AG04450 (cell line): ENCODE data around the gene KANSL1. TPM values are rescaled to one million over a fixed set of nuclear protein-coding genes. Genes with fewer than 3 reads are reported as not detected.

Experiments used
- CTCF ChIA-PET: fragments of 300-600, 350-600 bp; formaldehyde crosslinking; extraction: SDS; loops from one replicate; lab custom pipeline; 2022; ENCODE audit warnings: antibody characterized with exemption, inconsistent platforms; lab: Charles Lee
- POLR2A ChIA-PET: fragments of 350-600 bp; formaldehyde crosslinking; extraction: SDS; loops from one replicate; lab custom pipeline; 2021; ENCODE audit warnings: antibody characterized with exemption, inconsistent platforms; lab: Yijun Ruan, JAX
- DNase-seq: peaks from one replicate; pipeline ENCODE4 v3.0.0-alpha.2; 2011; ENCODE audit warnings: low read depth, low spot score
- H3K27ac ChIP-seq: one replicate; pipeline ENCODE4 v1.5.1; 2012; ENCODE audit warnings: low read depth, low read length, control low read depth
- H3K27me3 ChIP-seq: one replicate; pipeline ENCODE4 v1.6.0; 2012; ENCODE audit warnings: low read length; ENCODE audit not compliant: control insufficient read depth, insufficient read depth
- H3K4me3 ChIP-seq: 2 replicates; pipeline ENCODE4 v1.5.1; 2011; ENCODE audit warnings: mild to moderate bottlenecking, low read depth, low read length, control low read depth
- H3K9me3 ChIP-seq: 2 replicates; pipeline ENCODE4 v1.5.1; 2012; ENCODE audit warnings: low read length; ENCODE audit not compliant: control insufficient read depth, insufficient read depth
- polyA plus RNA-seq: library from polyadenylated mRNA; depleted of rRNA; stranded (reverse); fragments of >200 nt; gene quantifications from 2 replicates; pipeline ENCODE4 v1.2.3, GENCODE V29; 2011
- TF ChIP-seq, protein P1 (sequence below): IDR thresholded peaks from 2 replicates; pipeline ENCODE4 v1.5.1; 2011; ENCODE audit warnings: low read depth, low read length, control low read depth, inconsistent platforms

Gene KANSL1
- polyA plus RNA-seq, 1 experiment: 15.6 TPM

DNA sequence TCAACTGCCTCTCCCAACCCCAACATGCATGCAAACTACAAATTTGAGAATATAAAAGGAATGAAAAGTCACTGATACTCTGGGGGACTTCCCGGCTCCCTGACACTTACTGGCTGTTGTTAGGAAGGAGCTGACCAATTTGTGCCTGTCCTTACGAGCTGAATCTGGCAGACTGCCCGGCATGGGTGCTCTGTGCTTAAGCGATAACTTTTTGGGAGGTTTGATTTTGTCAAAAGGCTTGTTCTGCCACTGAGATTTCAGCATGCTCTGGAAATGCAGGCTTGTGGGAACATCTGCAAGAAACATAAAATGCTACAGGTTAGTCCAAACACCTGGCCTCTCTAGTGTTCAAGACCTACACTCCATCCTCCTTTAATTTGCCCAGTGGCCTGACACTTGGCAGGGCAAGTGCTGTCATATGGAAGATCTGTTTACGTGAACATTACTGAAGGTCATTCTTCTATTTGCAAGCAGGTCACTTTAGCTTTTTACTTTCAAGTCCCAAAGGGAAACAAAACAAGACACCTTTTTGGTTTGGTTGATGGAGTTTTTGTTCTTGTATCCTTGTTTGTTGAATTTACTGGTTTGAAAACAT, 153.5 kb downstream of the KANSL1 start:
- CTCF ChIA-PET: interaction anchor here (0.7 to 9.5 kb wide), 4 partner anchors 11 to 173 kb away, joined by 3 to 127 read pairs (median 18); partner anchors contain the start of gene KANSL1
- no peaks in the 10 kb centered on the region for H3K27me3 ChIP-seq
- H3K27ac ChIP-seq: no peak overlapping the region
- H3K9me3 ChIP-seq: no peaks in the 10 kb centered on the region
- TF ChIP-seq, protein P1, sequence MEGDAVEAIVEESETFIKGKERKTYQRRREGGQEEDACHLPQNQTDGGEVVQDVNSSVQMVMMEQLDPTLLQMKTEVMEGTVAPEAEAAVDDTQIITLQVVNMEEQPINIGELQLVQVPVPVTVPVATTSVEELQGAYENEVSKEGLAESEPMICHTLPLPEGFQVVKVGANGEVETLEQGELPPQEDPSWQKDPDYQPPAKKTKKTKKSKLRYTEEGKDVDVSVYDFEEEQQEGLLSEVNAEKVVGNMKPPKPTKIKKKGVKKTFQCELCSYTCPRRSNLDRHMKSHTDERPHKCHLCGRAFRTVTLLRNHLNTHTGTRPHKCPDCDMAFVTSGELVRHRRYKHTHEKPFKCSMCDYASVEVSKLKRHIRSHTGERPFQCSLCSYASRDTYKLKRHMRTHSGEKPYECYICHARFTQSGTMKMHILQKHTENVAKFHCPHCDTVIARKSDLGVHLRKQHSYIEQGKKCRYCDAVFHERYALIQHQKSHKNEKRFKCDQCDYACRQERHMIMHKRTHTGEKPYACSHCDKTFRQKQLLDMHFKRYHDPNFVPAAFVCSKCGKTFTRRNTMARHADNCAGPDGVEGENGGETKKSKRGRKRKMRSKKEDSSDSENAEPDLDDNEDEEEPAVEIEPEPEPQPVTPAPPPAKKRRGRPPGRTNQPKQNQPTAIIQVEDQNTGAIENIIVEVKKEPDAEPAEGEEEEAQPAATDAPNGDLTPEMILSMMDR: no peak
- H3K4me3 ChIP-seq: no peak overlapping the region
- POLR2A ChIA-PET: no interaction called here
- no peak for DNase-seq

DNA sequence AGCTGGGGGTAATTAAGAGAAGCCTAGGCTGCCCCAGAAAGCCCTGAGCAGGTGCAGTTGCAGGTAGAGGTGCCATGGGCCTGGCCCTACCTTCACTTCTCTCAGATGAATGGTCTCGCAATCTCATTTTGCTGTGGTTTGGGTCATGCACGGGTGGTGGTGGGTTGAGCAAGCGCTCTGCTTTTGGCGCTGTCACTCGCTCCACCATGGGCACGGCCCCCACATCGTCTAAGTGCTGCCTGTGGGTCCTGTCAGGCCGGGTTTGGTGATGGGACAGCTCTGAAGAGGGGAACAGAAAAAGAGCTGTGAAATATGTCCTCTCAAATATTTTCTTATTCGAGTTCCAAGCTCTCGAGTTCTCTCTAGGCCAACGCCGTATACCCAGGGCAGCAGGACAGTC, 154.3 kb downstream of the KANSL1 start:
- H3K27me3 ChIP-seq: no peaks in the 10 kb centered on the region
- ChIA-PET CTCF (interaction anchor here (0.7 to 9.5 kb wide), 4 partner anchors 37 to 173 kb away, joined by 3 to 127 read pairs (median 18); partner anchors contain the start of gene KANSL1), POLR2A (no interaction called here)
- H3K9me3 ChIP-seq: no peaks in the 10 kb centered on the region
- no peak overlapping the region for H3K27ac ChIP-seq
- TF ChIP-seq, protein P1: no peak
- H3K4me3 ChIP-seq: no peak overlapping the region
- no peak for DNase-seq

DNA sequence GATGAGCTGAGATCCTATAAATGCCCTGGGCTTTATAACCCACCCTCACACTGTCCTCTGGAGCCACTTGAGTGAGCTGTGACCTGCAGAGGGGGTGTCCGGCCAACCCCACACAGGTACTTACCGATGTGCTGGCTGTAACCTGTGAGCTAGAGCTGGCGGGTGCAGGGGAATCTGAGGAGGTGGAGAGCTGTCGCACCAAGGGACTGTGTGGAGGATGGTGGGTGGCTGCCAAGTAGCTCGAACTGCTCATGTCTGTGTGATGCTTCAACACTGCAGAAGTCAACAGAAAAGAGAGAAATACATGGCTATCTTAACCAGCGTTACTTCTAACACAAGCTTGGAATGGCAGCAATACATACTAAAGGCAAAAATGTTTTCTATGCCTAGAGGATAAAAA, 154.8 kb downstream of the KANSL1 start:
- Histone ChIP-seq H3K27ac (no peak overlapping the region), H3K9me3 (no peaks in the 10 kb centered on the region), H3K4me3 (no peak overlapping the region), H3K27me3 (no peaks in the 10 kb centered on the region)
- no peak for DNase-seq
- TF ChIP-seq, protein P1: no peak
- ChIA-PET POLR2A (no interaction called here), CTCF (interaction anchor here (0.7 to 9.5 kb wide), 6 partner anchors 35 to 174 kb away, joined by 3 to 127 read pairs (median 4); partner anchors contain the start of gene KANSL1)

DNA sequence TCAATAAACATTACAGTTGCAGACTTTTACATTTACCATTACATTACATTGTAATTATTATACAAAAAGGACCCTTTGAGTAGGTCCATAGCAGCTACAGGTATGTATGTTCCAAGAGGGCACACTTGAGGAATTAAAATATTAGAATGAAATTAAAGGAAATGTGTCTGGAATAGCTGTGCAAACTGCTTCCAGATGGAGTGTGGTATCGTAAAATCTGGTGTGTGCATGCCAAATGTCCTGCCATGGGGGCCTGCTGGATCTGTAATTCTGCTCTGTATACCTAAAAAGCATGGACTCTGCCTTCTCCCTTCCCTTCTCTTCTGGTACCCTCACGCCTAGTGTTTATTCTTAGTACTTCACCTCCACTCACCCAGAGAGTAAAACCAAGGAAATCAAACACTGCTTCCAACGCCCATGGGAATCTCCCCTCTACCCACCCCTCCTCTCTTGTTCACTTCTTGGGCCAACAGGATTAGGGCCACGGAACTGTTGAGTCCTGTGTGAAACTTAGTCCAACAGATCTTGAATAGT, 155.4 kb downstream of the KANSL1 start:
- CTCF ChIA-PET: interaction anchor here (0.7 to 9.5 kb wide), 4 partner anchors 35 to 174 kb away, joined by 3 to 127 read pairs (median 20); partner anchors contain the start of gene KANSL1
- TF ChIP-seq, protein P1: no peak

DNA sequence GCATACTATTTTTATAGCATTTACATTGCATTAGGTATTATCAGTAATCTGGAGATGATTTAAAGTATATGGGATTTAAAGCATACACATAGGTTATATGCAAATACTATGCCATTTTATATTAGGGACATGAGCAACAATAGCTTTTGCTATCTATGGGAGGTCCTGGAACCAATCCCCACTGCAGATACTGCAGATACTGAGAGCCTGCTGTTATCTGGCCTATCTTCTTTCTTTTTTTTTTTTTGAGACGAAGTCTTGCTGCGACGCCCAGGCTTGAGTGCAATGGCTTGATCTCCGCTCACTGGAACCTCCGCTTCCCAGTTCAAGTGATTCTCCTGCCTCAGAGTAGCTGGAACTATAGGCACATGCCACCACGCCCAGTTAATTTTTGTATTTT, 156.7 kb downstream of the KANSL1 start:
- TF ChIP-seq, protein P1: no peak
- H3K27me3 ChIP-seq: no peaks in the 10 kb centered on the region
- DNase-seq: no peak
- POLR2A ChIA-PET: no interaction called here
- H3K27ac ChIP-seq: no peak overlapping the region
- no peaks in the 10 kb centered on the region for H3K9me3 ChIP-seq
- CTCF ChIA-PET: interaction anchor here (1.6 to 4.7 kb wide), 2 partner anchors 157 to 176 kb away, joined by 7 to 33 read pairs; partner anchors contain the start of gene KANSL1
- H3K4me3 ChIP-seq: no peak overlapping the region

More for the DNA sequence above, 155.4 kb downstream of the KANSL1 start:
- Histone ChIP-seq H3K27me3 (no peaks in the 10 kb centered on the region), H3K4me3 (no peak overlapping the region), H3K9me3 (no peaks in the 10 kb centered on the region), H3K27ac (no peak overlapping the region)
- no peak for DNase-seq
- POLR2A ChIA-PET: no interaction called here
